H1 (cell line): ENCODE data around the gene TXNL4B. TPM values are rescaled to one million over a fixed set of nuclear protein-coding genes. Genes with fewer than 3 reads are reported as not detected.

Experiments used
- BACH1 ChIP-seq: IDR thresholded peaks from 2 replicates; pipeline ENCODE4 v1.6.1; 2012; ENCODE audit warnings: low read length, improper control_type of control experiment
- CREB1 ChIP-seq: IDR thresholded peaks from 2 replicates; pipeline ENCODE4 v1.6.1; 2012; ENCODE audit warnings: inconsistent platforms
- SIN3A ChIP-seq, 2 experiments: IDR thresholded peaks in 1 of 2; conservative IDR thresholded peaks in 1 of 2; 2 replicates each; pipeline ENCODE4 v1.6.1; 2011 to 2012; ENCODE audit warnings: low read length in 2 of 2, improper control_type of control experiment in 1 of 2, low read depth in 1 of 2, mild to moderate bottlenecking in 1 of 2
- SIX5 ChIP-seq: IDR thresholded peaks from 2 replicates; pipeline ENCODE4 v1.6.1; 2011; ENCODE audit warnings: mild to moderate bottlenecking, low read depth, low read length
- SP1 ChIP-seq: IDR thresholded peaks from 2 replicates; pipeline ENCODE4 v1.6.1; 2011; ENCODE audit warnings: low read depth, low read length
- TEAD4 ChIP-seq: IDR thresholded peaks from 2 replicates; pipeline ENCODE4 v1.6.1; 2012; ENCODE audit warnings: low read depth, low read length, inconsistent platforms, mixed read lengths
- YY1 ChIP-seq: IDR thresholded peaks from 2 replicates; pipeline ENCODE4 v1.6.1; 2011; ENCODE audit warnings: low read depth, mild to moderate bottlenecking, low read length
- polyA plus RNA-seq, 7 experiments: library from polyadenylated mRNA; depleted of rRNA in 3 of 7; stranded (reverse) in 5 of 7; unstranded in 2 of 7; fragments of >200 nt in 5 of 7; fragments of 200-250 nt in 2 of 7; gene quantifications; 1 replicate in 5 of 7; 2 replicates in 1 of 7; 4 replicates in 1 of 7; pipeline versions ENCODE4 v1.2.1 to v1.2.3, GENCODE V29; 2011 to 2013; ENCODE audit warnings: missing spikeins in 2 of 7, mixed read lengths in 2 of 7
- total RNA-seq: library from RNA; stranded (reverse); fragmentation: NEBNext Ultra II Directional; extraction: Animal tissue kit (Norgen Biotek cat#: 25700); gene quantifications from 2 replicates; pipeline ENCODE4 v1.2.1, GENCODE V29; 2021
- TF ChIP-seq, protein P1 (sequence below), 3 experiments: IDR thresholded peaks; 1 replicate in 2 of 3; 2 replicates in 1 of 3; pipeline versions ENCODE4 v1.5.1 to v1.6.1; 2011; ENCODE audit warnings: low read length in 3 of 3, mild to moderate bottlenecking in 3 of 3, inconsistent platforms in 2 of 3, low read depth in 1 of 3, moderate library complexity in 1 of 3; ENCODE audit not compliant: insufficient read depth in 1 of 3; ENCODE audit errors: control extremely low read depth in 1 of 3
- TF ChIP-seq, protein P2 (sequence below): fragments of 300-600 bp; sonication (generic); IDR thresholded peaks from 2 replicates; pipeline ENCODE4 v1.7.1; 2012; ENCODE audit warnings: low read length, moderate library complexity, mild to moderate bottlenecking, inconsistent platforms; ENCODE audit not compliant: insufficient replicate concordance

Gene TXNL4B
- total and polyA plus RNA-seq, 2 of the 8 experiments (the other 6 are each of a cell fraction or from before 2014, with no cell fraction given), result 6.7 to 10.6 TPM

DNA sequence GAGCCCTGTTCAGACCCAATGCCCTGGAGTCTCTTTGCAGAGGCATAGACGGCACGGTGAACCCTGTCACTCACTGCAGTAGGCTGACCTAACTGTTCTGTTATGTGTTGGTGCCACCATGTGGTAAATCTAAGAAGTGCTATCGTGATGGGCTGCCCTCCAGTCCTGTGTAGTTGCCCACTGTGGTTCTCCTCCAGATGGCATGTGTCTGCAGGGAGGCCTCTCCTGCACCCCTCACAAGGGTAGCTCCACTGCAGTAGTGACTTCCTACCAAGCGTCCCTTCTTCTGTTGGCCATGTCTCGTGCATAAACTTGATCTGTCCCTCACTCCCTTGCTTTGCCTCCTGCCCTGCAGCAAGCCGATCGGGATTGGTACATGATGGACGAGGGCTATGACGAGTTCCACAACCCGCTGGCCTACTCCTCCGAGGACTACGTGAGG, 6.0 kb upstream of the TXNL4B start (continued):
- TF ChIP-seq, protein P1, sequence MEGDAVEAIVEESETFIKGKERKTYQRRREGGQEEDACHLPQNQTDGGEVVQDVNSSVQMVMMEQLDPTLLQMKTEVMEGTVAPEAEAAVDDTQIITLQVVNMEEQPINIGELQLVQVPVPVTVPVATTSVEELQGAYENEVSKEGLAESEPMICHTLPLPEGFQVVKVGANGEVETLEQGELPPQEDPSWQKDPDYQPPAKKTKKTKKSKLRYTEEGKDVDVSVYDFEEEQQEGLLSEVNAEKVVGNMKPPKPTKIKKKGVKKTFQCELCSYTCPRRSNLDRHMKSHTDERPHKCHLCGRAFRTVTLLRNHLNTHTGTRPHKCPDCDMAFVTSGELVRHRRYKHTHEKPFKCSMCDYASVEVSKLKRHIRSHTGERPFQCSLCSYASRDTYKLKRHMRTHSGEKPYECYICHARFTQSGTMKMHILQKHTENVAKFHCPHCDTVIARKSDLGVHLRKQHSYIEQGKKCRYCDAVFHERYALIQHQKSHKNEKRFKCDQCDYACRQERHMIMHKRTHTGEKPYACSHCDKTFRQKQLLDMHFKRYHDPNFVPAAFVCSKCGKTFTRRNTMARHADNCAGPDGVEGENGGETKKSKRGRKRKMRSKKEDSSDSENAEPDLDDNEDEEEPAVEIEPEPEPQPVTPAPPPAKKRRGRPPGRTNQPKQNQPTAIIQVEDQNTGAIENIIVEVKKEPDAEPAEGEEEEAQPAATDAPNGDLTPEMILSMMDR (IDR thresholded peaks at IDR 0.05; ENCODE audit: control extremely low read depth in 1 of 3, insufficient read depth in 1 of 3, low read depth in 1 of 3, low read length in 3 of 3), result peak; percentile 61 to 86 (median 83)
- TF ChIP-seq, protein P2, sequence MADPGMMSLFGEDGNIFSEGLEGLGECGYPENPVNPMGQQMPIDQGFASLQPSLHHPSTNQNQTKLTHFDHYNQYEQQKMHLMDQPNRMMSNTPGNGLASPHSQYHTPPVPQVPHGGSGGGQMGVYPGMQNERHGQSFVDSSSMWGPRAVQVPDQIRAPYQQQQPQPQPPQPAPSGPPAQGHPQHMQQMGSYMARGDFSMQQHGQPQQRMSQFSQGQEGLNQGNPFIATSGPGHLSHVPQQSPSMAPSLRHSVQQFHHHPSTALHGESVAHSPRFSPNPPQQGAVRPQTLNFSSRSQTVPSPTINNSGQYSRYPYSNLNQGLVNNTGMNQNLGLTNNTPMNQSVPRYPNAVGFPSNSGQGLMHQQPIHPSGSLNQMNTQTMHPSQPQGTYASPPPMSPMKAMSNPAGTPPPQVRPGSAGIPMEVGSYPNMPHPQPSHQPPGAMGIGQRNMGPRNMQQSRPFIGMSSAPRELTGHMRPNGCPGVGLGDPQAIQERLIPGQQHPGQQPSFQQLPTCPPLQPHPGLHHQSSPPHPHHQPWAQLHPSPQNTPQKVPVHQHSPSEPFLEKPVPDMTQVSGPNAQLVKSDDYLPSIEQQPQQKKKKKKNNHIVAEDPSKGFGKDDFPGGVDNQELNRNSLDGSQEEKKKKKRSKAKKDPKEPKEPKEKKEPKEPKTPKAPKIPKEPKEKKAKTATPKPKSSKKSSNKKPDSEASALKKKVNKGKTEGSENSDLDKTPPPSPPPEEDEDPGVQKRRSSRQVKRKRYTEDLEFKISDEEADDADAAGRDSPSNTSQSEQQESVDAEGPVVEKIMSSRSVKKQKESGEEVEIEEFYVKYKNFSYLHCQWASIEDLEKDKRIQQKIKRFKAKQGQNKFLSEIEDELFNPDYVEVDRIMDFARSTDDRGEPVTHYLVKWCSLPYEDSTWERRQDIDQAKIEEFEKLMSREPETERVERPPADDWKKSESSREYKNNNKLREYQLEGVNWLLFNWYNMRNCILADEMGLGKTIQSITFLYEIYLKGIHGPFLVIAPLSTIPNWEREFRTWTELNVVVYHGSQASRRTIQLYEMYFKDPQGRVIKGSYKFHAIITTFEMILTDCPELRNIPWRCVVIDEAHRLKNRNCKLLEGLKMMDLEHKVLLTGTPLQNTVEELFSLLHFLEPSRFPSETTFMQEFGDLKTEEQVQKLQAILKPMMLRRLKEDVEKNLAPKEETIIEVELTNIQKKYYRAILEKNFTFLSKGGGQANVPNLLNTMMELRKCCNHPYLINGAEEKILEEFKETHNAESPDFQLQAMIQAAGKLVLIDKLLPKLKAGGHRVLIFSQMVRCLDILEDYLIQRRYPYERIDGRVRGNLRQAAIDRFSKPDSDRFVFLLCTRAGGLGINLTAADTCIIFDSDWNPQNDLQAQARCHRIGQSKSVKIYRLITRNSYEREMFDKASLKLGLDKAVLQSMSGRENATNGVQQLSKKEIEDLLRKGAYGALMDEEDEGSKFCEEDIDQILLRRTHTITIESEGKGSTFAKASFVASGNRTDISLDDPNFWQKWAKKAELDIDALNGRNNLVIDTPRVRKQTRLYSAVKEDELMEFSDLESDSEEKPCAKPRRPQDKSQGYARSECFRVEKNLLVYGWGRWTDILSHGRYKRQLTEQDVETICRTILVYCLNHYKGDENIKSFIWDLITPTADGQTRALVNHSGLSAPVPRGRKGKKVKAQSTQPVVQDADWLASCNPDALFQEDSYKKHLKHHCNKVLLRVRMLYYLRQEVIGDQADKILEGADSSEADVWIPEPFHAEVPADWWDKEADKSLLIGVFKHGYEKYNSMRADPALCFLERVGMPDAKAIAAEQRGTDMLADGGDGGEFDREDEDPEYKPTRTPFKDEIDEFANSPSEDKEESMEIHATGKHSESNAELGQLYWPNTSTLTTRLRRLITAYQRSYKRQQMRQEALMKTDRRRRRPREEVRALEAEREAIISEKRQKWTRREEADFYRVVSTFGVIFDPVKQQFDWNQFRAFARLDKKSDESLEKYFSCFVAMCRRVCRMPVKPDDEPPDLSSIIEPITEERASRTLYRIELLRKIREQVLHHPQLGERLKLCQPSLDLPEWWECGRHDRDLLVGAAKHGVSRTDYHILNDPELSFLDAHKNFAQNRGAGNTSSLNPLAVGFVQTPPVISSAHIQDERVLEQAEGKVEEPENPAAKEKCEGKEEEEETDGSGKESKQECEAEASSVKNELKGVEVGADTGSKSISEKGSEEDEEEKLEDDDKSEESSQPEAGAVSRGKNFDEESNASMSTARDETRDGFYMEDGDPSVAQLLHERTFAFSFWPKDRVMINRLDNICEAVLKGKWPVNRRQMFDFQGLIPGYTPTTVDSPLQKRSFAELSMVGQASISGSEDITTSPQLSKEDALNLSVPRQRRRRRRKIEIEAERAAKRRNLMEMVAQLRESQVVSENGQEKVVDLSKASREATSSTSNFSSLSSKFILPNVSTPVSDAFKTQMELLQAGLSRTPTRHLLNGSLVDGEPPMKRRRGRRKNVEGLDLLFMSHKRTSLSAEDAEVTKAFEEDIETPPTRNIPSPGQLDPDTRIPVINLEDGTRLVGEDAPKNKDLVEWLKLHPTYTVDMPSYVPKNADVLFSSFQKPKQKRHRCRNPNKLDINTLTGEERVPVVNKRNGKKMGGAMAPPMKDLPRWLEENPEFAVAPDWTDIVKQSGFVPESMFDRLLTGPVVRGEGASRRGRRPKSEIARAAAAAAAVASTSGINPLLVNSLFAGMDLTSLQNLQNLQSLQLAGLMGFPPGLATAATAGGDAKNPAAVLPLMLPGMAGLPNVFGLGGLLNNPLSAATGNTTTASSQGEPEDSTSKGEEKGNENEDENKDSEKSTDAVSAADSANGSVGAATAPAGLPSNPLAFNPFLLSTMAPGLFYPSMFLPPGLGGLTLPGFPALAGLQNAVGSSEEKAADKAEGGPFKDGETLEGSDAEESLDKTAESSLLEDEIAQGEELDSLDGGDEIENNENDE, result no peak
- TF ChIP-seq YY1 (no peak), SP1 (no peak), BACH1 (no peak), TEAD4 (peak; percentile 57; the same call in 1 of the 2 replicates), SIX5 (no peak), CREB1 (no peak), SIN3A (conservative IDR thresholded peaks at IDR 0.05 in 1 of 2, IDR thresholded peaks at IDR 0.05 in 1 of 2; ENCODE audit: low read depth in 1 of 2, low read length in 2 of 2) (no peak)
